Muscle layer of colon (tissue), 2 donors: Measurements from ENCODE around the gene GRK7.
"Not testable (repeated sequence)": the region's sequence is repeated elsewhere in the genome, so short reads cannot be mapped to it uniquely, and the experiment has no call there.

ENCODE experiments used
- H3K27ac ChIP-seq: one replicate; pipeline ENCODE4 v1.7.0; 2013; ENCODE audit warnings: low read depth, mild to moderate bottlenecking, low read length, moderate library complexity
- H3K27me3 ChIP-seq, 2 donors: one replicate each; pipeline ENCODE4 v1.7.0; 2013; ENCODE audit warnings: low read length in 2 of 2, mild to moderate bottlenecking in 2 of 2; ENCODE audit not compliant: insufficient read depth in 2 of 2, control insufficient read depth in 1 of 2
- H3K36me3 ChIP-seq: one replicate; pipeline ENCODE4 v1.7.0; 2013; ENCODE audit warnings: mild to moderate bottlenecking, low read length; ENCODE audit not compliant: insufficient read depth
- H3K4me1 ChIP-seq: one replicate; pipeline ENCODE4 v1.7.0; 2013; ENCODE audit warnings: mild to moderate bottlenecking, low read length; ENCODE audit not compliant: insufficient read depth
- H3K4me3 ChIP-seq, 2 donors: one replicate each; pipeline ENCODE4 v1.7.0; 2013; ENCODE audit warnings: low read length in 2 of 2, low read depth in 1 of 2, mild to moderate bottlenecking in 1 of 2, moderate library complexity in 1 of 2
- H3K9ac ChIP-seq: one replicate; pipeline ENCODE4 v1.7.0; 2013; ENCODE audit warnings: low read length
- H3K9me3 ChIP-seq: one replicate; pipeline ENCODE4 v1.7.0; 2013; ENCODE audit warnings: mild to moderate bottlenecking, low read length
- donor health status: abdominal sarcoma.
- donor health status: Adenocarcinoma of cecum.

The GRK7 gene

GRCh38 chr3:141737093-141737492 is 26.1 kb upstream of the GRK7 start:
- H3K9ac ChIP-seq = no peak overlapping the region
- no peak overlapping the region for H3K27ac ChIP-seq
- H3K9me3 ChIP-seq = no peaks in the 10 kb centered on the region

DNA sequence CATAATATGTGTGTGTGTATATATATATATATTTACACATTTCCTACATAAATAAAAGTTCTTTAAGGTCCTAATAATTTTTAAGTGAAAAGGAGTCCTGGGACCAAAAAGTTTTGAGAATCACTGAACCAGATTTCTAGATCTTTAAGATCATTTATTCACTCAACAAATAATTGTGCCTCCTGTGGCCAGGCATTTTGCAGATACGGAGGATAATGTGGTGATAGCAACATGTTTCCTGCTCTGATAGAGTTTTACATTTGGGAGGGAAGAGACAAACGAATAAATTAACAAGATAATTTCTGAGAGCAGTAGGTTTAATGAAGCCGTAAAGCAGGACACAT is 25.6 kb upstream of the GRK7 start:
- H3K36me3 ChIP-seq = no peaks in the 10 kb centered on the region
- peaks cover 26% of the 10 kb centered on the region for H3K4me1 ChIP-seq
- H3K27me3 ChIP-seq = no peaks in the 10 kb centered on the region
- H3K4me3 ChIP-seq = peak overlapping the region in 1 of 2 donors; percentile 80
- H3K27ac ChIP-seq = no peak overlapping the region
- no peaks in the 10 kb centered on the region for H3K9me3 ChIP-seq
- H3K9ac ChIP-seq = no peak overlapping the region

More at GRCh38 chr3:141737093-141737492, 26.1 kb upstream of the GRK7 start:
- peaks cover 23% of the 10 kb centered on the region for H3K4me1 ChIP-seq
- no peaks in the 10 kb centered on the region for H3K36me3 ChIP-seq
- H3K27me3 ChIP-seq = no peaks in the 10 kb centered on the region
- no peak overlapping the region for H3K4me3 ChIP-seq

GRCh38 chr3:141738022-141738890 is 25.0 kb upstream of the GRK7 start, which contains the start of gene RNF7:
Gene RNF7 (plus strand): TSS chr3:141738298. CDS start chr3:141738342, 44 bp downstream.
- no peaks in the 10 kb centered on the region for H3K36me3 ChIP-seq
- peaks cover 30% of the 10 kb centered on the region for H3K4me1 ChIP-seq
- peak within 1 kb of the TSS; percentile 70 to 80 for H3K4me3 ChIP-seq
- H3K9ac ChIP-seq = peak within 1 kb of the TSS; percentile 98
- peak within 1 kb of the TSS; percentile 98 for H3K27ac ChIP-seq
- no peaks in the 10 kb centered on the region for H3K27me3 ChIP-seq
- H3K9me3 ChIP-seq = no peaks in the 10 kb centered on the region

DNA sequence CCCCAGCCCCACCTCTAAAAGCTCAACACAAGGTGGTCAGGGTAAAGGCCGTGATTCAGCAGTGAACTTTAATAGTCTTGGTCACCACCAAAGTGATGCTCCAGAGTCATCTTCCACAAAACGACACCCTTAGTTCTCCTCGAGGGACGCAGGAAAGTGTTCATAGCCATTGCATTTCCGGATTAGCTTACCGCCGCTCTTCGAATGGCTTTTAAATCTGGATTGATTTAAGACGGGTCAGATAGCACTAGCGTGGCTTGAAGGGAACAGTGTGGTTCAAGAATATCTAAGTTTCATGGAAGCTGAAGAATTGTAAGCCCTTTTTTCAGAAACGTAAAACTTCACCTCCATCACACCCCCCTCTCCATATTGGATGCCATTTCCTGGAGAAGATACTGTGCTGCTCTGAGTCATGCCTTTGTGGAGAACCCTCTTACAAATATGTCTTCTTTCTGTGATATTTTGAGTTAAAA is 24.3 kb upstream of the GRK7 start:
- H3K4me3 ChIP-seq = peak overlapping the region; percentile 70 to 80
- H3K36me3 ChIP-seq = no peaks in the 10 kb centered on the region
- peak overlapping the region; percentile 98 for H3K9ac ChIP-seq
- H3K9me3 ChIP-seq = no peaks in the 10 kb centered on the region
- peak overlapping the region; percentile 98 for H3K27ac ChIP-seq
- no peaks in the 10 kb centered on the region for H3K27me3 ChIP-seq
- H3K4me1 ChIP-seq = peaks cover 36% of the 10 kb centered on the region

DNA sequence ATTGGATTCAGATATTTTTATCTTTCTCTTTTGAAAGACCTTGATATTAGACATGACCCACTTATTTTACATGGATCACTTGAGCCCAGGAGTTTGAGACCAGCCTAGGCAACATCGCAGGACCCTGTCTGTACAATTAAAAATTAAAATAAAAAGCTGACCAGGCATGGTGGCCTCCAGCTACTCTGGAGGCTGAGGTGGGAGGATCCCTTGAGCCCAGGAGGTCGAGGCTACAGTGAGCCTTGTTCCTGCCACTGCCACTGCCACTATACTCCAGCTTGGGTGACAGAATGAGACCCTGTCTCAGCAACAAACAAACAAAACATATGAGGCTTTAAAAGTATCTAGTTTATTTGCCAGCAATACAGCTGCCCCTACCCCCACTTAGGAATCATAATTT is 23.5 kb upstream of the GRK7 start:
- Histone ChIP-seq H3K9ac (peak overlapping the region; percentile 98), H3K4me3 (peak overlapping the region in 1 of 2 donors; percentile 80), H3K9me3 (no peaks in the 10 kb centered on the region), H3K27ac (peak overlapping the region; percentile 98), H3K36me3 (no peaks in the 10 kb centered on the region), H3K27me3 (no peaks in the 10 kb centered on the region), H3K4me1 (peaks cover 42% of the 10 kb centered on the region)

DNA sequence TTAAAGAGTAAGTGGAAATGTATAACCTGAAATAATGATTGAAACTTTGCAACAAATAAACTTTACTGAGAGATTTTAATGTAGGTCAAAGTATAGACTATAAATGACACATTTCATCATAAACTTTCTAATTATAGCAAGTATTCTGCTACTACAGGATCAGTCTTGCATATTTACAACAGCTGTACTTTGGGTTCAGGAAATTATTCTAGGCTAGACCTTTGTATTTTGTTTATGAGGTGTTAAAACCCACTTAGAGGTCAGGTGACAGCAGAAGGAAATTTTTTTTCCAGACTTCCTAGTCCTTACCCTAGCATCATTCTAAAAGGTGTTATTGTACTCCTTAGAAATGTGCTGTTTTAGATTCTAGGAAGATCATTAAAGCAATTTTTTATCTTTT is 22.9 kb upstream of the GRK7 start:
- Histone ChIP-seq H3K9me3 (no peaks in the 10 kb centered on the region), H3K4me1 (peaks cover 42% of the 10 kb centered on the region), H3K27ac (peak overlapping the region; percentile 20), H3K27me3 (no peaks in the 10 kb centered on the region), H3K9ac (no peak overlapping the region), H3K36me3 (no peaks in the 10 kb centered on the region), H3K4me3 (no peak overlapping the region)

DNA sequence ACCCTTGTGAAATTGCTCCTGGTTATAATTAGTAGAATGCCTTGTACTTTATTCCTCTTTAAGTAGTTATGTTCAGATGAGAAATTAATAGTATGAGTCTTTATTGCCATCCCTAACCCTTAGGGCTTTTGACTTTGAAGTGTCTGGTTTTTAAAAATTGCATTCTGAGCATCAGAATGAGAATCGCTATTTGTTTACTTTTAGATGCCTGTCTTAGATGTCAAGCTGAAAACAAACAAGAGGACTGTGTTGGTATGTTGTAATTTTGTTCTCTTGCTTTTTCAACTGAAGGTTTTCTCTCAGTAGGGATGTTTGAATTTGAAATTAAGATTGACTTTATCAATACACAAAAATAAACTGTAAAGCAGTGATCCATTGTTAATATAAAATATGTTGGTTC is 19.9 kb upstream of the GRK7 start:
- Histone ChIP-seq H3K9me3 (no peaks in the 10 kb centered on the region), H3K4me1 (peaks cover 42% of the 10 kb centered on the region), H3K4me3 (no peak overlapping the region), H3K27ac (no peak overlapping the region), H3K36me3 (peaks cover 23% of the 10 kb centered on the region), H3K27me3 (no peaks in the 10 kb centered on the region), H3K9ac (no peak overlapping the region)

GRCh38 chr3:141746962-141747361 is 16.2 kb upstream of the GRK7 start:
- Histone ChIP-seq H3K27me3 (no peaks in the 10 kb centered on the region), H3K36me3 (peaks cover 31% of the 10 kb centered on the region), H3K9ac (no peak overlapping the region), H3K4me3 (no peak overlapping the region), H3K27ac (no peak overlapping the region), H3K9me3 (no peaks in the 10 kb centered on the region), H3K4me1 (peaks cover 19% of the 10 kb centered on the region)

GRCh38 chr3:141753399-141753798 is 9.8 kb upstream of the GRK7 start:
- no peaks in the 10 kb centered on the region for H3K9me3 ChIP-seq
- no peak overlapping the region for H3K9ac ChIP-seq
- no peaks in the 10 kb centered on the region for H3K27me3 ChIP-seq
- H3K4me1 ChIP-seq = no peaks in the 10 kb centered on the region
- H3K36me3 ChIP-seq = peaks cover 8% of the 10 kb centered on the region
- no peak overlapping the region for H3K4me3 ChIP-seq
- H3K27ac ChIP-seq = no peak overlapping the region

GRCh38 chr3:141754032-141754431 is 9.2 kb upstream of the GRK7 start:
- Histone ChIP-seq H3K4me3 (no peak overlapping the region), H3K9ac (no peak overlapping the region), H3K27ac (no peak overlapping the region), H3K9me3 (no peaks in the 10 kb centered on the region), H3K4me1 (no peaks in the 10 kb centered on the region), H3K36me3 (peaks cover 8% of the 10 kb centered on the region), H3K27me3 (no peaks in the 10 kb centered on the region)

DNA sequence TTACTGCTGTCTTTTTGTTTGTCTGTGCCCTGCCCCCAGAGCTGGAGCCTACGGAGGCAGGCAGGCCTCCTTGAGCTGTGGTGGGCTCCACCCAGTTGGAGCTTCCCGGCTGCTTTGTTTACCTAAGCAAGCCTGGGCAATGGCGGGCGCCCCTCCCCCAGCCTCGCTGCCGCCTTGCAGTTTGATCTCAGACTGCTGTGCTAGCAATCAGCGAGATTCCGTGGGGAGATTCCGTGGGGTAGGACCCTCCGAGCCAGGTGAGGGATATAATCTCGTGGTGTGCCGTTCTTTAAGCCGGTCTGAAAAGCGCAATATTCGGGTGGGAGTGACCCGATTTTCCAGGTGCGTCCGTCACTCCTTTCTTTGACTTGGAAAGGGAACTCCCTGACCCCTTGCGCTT is 656 bp upstream of the GRK7 start:
- not testable (repeated sequence) for H3K9ac ChIP-seq, H3K9me3 ChIP-seq, H3K36me3 ChIP-seq, H3K4me3 ChIP-seq, H3K27ac ChIP-seq, H3K4me1 ChIP-seq, H3K27me3 ChIP-seq

DNA sequence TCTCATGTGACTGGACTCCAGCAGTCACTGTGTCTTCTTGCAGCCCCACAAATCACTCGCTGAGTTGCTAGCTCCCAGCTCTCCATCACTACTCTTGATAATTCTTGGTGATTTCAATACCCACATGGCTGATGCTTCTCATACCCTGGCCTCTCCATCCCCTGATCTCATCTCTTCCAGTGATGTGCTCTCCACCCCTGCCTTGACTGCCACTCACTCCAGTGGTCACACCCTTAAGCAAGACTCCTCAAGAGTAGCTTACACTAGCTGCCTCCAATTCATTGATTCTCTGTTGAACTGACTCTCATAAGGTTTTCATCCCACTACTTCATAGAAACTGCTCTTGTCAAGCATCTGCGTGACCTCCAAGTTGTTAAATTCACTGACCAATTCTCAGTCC is 837 bp downstream of the GRK7 start:
- Histone ChIP-seq H3K9me3 (no peaks in the 10 kb centered on the region), H3K27ac (no peak overlapping the region), H3K36me3 (no peaks in the 10 kb centered on the region), H3K4me1 (no peaks in the 10 kb centered on the region), H3K27me3 (no peaks in the 10 kb centered on the region), H3K9ac (no peak overlapping the region), H3K4me3 (no peak overlapping the region)
